Endothelial cell of umbilical vein (primary cell): ENCODE results near the gene REPIN1. TPM values are rescaled to one million over a fixed set of nuclear protein-coding genes. Genes with fewer than 3 reads are reported as not detected.

Source experiments
- BruUV-seq: library from RNA; stranded (reverse); fragments of 400-500 nt; replicated peaks from 2 replicates; lab custom pipeline; 2021; lab: Mats Ljungman, UMichigan
- CTCF ChIA-PET: fragments of 300-600, 350-600 bp; sonication (Branson Sonifier 250); formaldehyde crosslinking; loops from one replicate; lab custom pipeline; 2021; ENCODE audit warnings: antibody characterized with exemption, inconsistent platforms; lab: Charles Lee
- POLR2A ChIA-PET: fragments of 300-600, 350-600 bp; sonication (Branson Sonifier 250); formaldehyde crosslinking; loops from one replicate; lab custom pipeline; 2021; ENCODE audit warnings: antibody characterized with exemption, inconsistent platforms; lab: Charles Lee
- DNase-seq: peaks from one replicate; pipeline ENCODE4 v3.0.0-alpha.2; 2011; ENCODE audit warnings: low read depth, low spot score
- FAIRE-seq: peaks from 2 replicates; lab custom pipeline; 2011; peaks lifted over from hg19 to GRCh38; lab: Jason Lieb, UNC
- H2AFZ ChIP-seq: 2 replicates; pipeline ENCODE4 v1.6.0; 2012; ENCODE audit warnings: low read depth, low read length, control low read depth, inconsistent platforms
- H3K27ac ChIP-seq: 2 replicates; pipeline ENCODE4 v1.5.1; 2011; ENCODE audit warnings: low read depth, mild to moderate bottlenecking, control low read depth, low read length, moderate library complexity; ENCODE audit not compliant: insufficient read depth
- H3K27me3 ChIP-seq, 2 experiments: 2 replicates each; pipeline versions ENCODE4 v1.6.0 to v1.6.1; 2011; ENCODE audit warnings: low read length in 2 of 2, mixed read lengths in 1 of 2; ENCODE audit not compliant: control insufficient read depth in 2 of 2, insufficient read depth in 2 of 2
- H3K36me3 ChIP-seq, 2 experiments: 2 replicates in 1 of 2; 3 replicates in 1 of 2; pipeline ENCODE4 v1.5.1; 2011; ENCODE audit warnings: low read length in 2 of 2, mild to moderate bottlenecking in 1 of 2, moderate library complexity in 1 of 2; ENCODE audit not compliant: control insufficient read depth in 2 of 2, insufficient read depth in 2 of 2; ENCODE audit errors: extremely low read depth in 1 of 2
- H3K4me1 ChIP-seq: 3 replicates; pipeline ENCODE4 v1.5.1; 2011; ENCODE audit warnings: mild to moderate bottlenecking, low read length; ENCODE audit not compliant: control insufficient read depth, insufficient read depth; ENCODE audit errors: extremely low read depth
- H3K4me2 ChIP-seq: 2 replicates; pipeline ENCODE4 v1.6.1; 2011; ENCODE audit warnings: low read length, control low read depth, mixed read lengths; ENCODE audit not compliant: insufficient read depth
- H3K4me3 ChIP-seq, 3 experiments: fragments of 200-600 bp in 1 of 3; sonication (generic), shearing (Covaris generic) in 1 of 3; replicated peaks in 1 of 3; 2 replicates each; pipeline ENCODE4 v1.5.1; 2011 to 2016; ENCODE audit warnings: control low read depth in 3 of 3, low read length in 3 of 3, mild to moderate bottlenecking in 2 of 3, inconsistent platforms in 1 of 3, low read depth in 1 of 3, moderate library complexity in 1 of 3; ENCODE audit not compliant: insufficient read depth in 1 of 3
- H3K79me2 ChIP-seq: 2 replicates; pipeline ENCODE4 v1.6.0; 2012; ENCODE audit warnings: low read length, inconsistent platforms; ENCODE audit not compliant: control insufficient read depth, insufficient read depth
- H3K9ac ChIP-seq: replicated peaks from 2 replicates; pipeline ENCODE3; 2011; ENCODE audit warnings: low read length, control low read depth; ENCODE audit not compliant: insufficient read depth; ENCODE audit errors: extremely low read depth
- H3K9me1 ChIP-seq: replicated peaks from 3 replicates; pipeline ENCODE4 v1.6.0; 2011; ENCODE audit warnings: mild to moderate bottlenecking, low read length; ENCODE audit not compliant: control insufficient read depth, insufficient read depth; ENCODE audit errors: extremely low read depth
- H3K9me3 ChIP-seq: replicated peaks from 2 replicates; pipeline ENCODE4 v1.5.1; 2012; ENCODE audit warnings: low read length, inconsistent platforms; ENCODE audit not compliant: control insufficient read depth, insufficient read depth
- H4K20me1 ChIP-seq: replicated peaks from 2 replicates; pipeline ENCODE3; 2011; ENCODE audit warnings: mild to moderate bottlenecking, low read length; ENCODE audit not compliant: control insufficient read depth, insufficient read depth; ENCODE audit errors: extremely low read depth
- CTCF ChIP-seq, 2 donors: IDR thresholded peaks; 1 replicate in 1 of 2; 2 replicates in 1 of 2; pipeline ENCODE4 v1.5.1; 2011; ENCODE audit warnings: low read length in 2 of 2, mild to moderate bottlenecking in 2 of 2, moderate library complexity in 2 of 2, control low read depth in 1 of 2, inconsistent platforms in 1 of 2, low read depth in 1 of 2; ENCODE audit not compliant: insufficient read depth in 1 of 2; ENCODE audit errors: extremely low read depth in 1 of 2
- EZH2 ChIP-seq: IDR thresholded peaks from 2 replicates; pipeline ENCODE4 v1.6.1; 2012; ENCODE audit warnings: borderline replicate concordance, low read depth, mild to moderate bottlenecking, moderate library complexity, low read length, inconsistent platforms; ENCODE audit not compliant: severe bottlenecking
- FOS ChIP-seq: IDR thresholded peaks from 2 replicates; pipeline ENCODE4 v1.6.1; 2011; ENCODE audit warnings: mild to moderate bottlenecking, low read length, moderate library complexity, borderline replicate concordance; ENCODE audit not compliant: insufficient read depth
- GATA2 ChIP-seq: IDR thresholded peaks from 2 replicates; pipeline ENCODE4 v1.7.0; 2011; ENCODE audit warnings: low read depth, mild to moderate bottlenecking, moderate library complexity, mixed read lengths, low read length; ENCODE audit not compliant: insufficient read length, insufficient read depth
- JUN ChIP-seq: IDR thresholded peaks from 2 replicates; pipeline ENCODE4 v1.6.1; 2011; ENCODE audit warnings: borderline replicate concordance, low read depth; ENCODE audit not compliant: insufficient read length, insufficient read depth
- MYC ChIP-seq: IDR thresholded peaks from one replicate; pipeline ENCODE4 v1.6.1; 2011; ENCODE audit warnings: mild to moderate bottlenecking, low read depth, low read length
- POLR2A ChIP-seq: IDR thresholded peaks from 2 replicates; pipeline ENCODE4 v1.6.1; 2012; ENCODE audit warnings: low read depth, mild to moderate bottlenecking, control low read depth, low read length
- POLR2AphosphoS5 ChIP-seq: IDR thresholded peaks from 2 replicates; pipeline ENCODE4 v1.6.1; 2012; ENCODE audit warnings: low read depth, mild to moderate bottlenecking, control low read depth, low read length, moderate library complexity; ENCODE audit not compliant: insufficient read depth
- dilution Hi-C: fragments of 300-500 bp; cut with MboI; formaldehyde crosslinking; loops from one replicate; pipeline ENCODE4 v1.15.0; 2019; ENCODE audit warnings: low sequenced_read_pairs; ENCODE audit not compliant: extremely low pct_ligation_motif_present
- intact Hi-C: fragments of 100-400 bp; cut with micrococcal nuclease; formaldehyde crosslinking; loops from one replicate; pipeline ENCODE4 v1.10.0; 2022
- polyA plus RNA-seq, 4 experiments: library from polyadenylated mRNA; depleted of rRNA in 3 of 4; stranded (reverse) in 3 of 4; unstranded in 1 of 4; fragments of >200 nt; gene quantifications; 2 replicates each; pipeline versions ENCODE4 v1.2.1 to v1.2.3, GENCODE V29; 2011 to 2012; ENCODE audit warnings: missing spikeins in 1 of 4
- total RNA-seq: library from RNA; stranded (reverse); gene quantifications from 2 replicates; pipeline ENCODE4 v1.2.3, GENCODE V29; 2021
- TF ChIP-seq, protein P1 (sequence below): IDR thresholded peaks from 2 replicates; pipeline ENCODE4 v1.6.1; 2011; ENCODE audit not compliant: insufficient read depth, insufficient read length

The REPIN1 gene
- total and polyA plus RNA-seq, 2 donors (not counting 3 experiments of a cell fraction or from before 2014, with no cell fraction given) = 108 to 140 TPM

GRCh38 chr7:150330211-150330885, 38.3 kb upstream of the REPIN1 start:
- Histone ChIP-seq H3K27ac (no peak overlapping the region), H2AFZ (no peak overlapping the region), H3K27me3 (no peaks in the 10 kb centered on the region), H3K9me1 (no peaks in the 10 kb centered on the region), H3K79me2 (no peaks in the 10 kb centered on the region), H4K20me1 (no peaks in the 10 kb centered on the region), H3K9me3 (no peaks in the 10 kb centered on the region), H3K36me3 (no peaks in the 10 kb centered on the region), H3K4me1 (no peaks in the 10 kb centered on the region), H3K9ac (no peak overlapping the region), H3K4me2 (no peak overlapping the region), H3K4me3 (no peak overlapping the region)
- no TSS peak for BruUV-seq
- FAIRE-seq (no peak), DNase-seq (no peak)
- ChIA-PET CTCF (interaction anchor here (1.2 kb wide), 1 partner anchor 87 kb away, joined by 3 read pairs; no protein-coding TSS in a partner anchor), POLR2A (no interaction called here)
- intact Hi-C loops = no loop called here
- dilution Hi-C loops = no loop called here
- TF ChIP-seq MYC (no peak), POLR2A (no peak), FOS (no peak), POLR2AphosphoS5 (no peak), JUN (no peak), GATA2 (no peak), CTCF (IDR thresholded peaks at IDR 0.05; ENCODE audit: extremely low read depth in 1 of 2, insufficient read depth in 1 of 2, low read depth in 1 of 2, low read length in 2 of 2) (no peak), EZH2 (no peak)
- TF ChIP-seq, protein P1, sequence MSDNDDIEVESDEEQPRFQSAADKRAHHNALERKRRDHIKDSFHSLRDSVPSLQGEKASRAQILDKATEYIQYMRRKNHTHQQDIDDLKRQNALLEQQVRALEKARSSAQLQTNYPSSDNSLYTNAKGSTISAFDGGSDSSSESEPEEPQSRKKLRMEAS = no peak
